Thyroid gland (tissue), 4 donors: ENCODE data around the gene RAD23B. TPM values are rescaled to one million over a fixed set of nuclear protein-coding genes. Genes with fewer than 3 reads are reported as not detected.
A peak's percentile ranks its signal among the peaks of the same experiment; 100 is the strongest.

Experiments used
- DNase-seq, 2 donors: peaks; one replicate each; pipeline ENCODE4 v3.0.0-alpha.2; 2019
- H3K27ac ChIP-seq, 3 donors: fragments of 200-600 bp; sonication (generic); 1 replicate in 2 of 3; 2 replicates in 1 of 3; pipeline ENCODE4 v1.5.1; 2016 to 2019; ENCODE audit warnings: mild to moderate bottlenecking in 1 of 3, moderate library complexity in 1 of 3
- H3K27me3 ChIP-seq: fragments of 200-600 bp; sonication (generic); one replicate; pipeline ENCODE4 v1.5.1; 2019
- H3K36me3 ChIP-seq, 2 donors: fragments of 200-600 bp; sonication (generic); one replicate each; pipeline ENCODE4 v1.5.1; 2016 to 2019
- H3K4me1 ChIP-seq, 2 donors: fragments of 200-600 bp; sonication (generic); one replicate each; pipeline ENCODE4 v1.5.1; 2017 to 2019
- H3K4me3 ChIP-seq, 3 donors: fragments of 200-600 bp; sonication (generic); replicated peaks in 1 of 3; 1 replicate in 2 of 3; 2 replicates in 1 of 3; pipeline ENCODE4 v1.5.1; 2016; ENCODE audit warnings: mild to moderate bottlenecking in 1 of 3
- H3K9me3 ChIP-seq: fragments of 200-600 bp; sonication (generic); one replicate; pipeline ENCODE4 v1.5.1; 2017
- CTCF ChIP-seq, 6 experiments: fragments of 200-600 bp in 3 of 6; fragments of 450-650 bp in 3 of 6; sonication (generic) in 3 of 6; IDR thresholded peaks; one replicate each; pipeline ENCODE4 v1.5.1; 2016 to 2019; ENCODE audit warnings: antibody characterized with exemption in 6 of 6, mild to moderate bottlenecking in 2 of 6, inconsistent platforms in 1 of 6, moderate library complexity in 1 of 6
- POLR2A ChIP-seq, 2 donors: fragments of 450-650 bp; IDR thresholded peaks; one replicate each; pipeline ENCODE4 v1.6.1; 2017; ENCODE audit warnings: antibody characterized with exemption in 2 of 2, mild to moderate bottlenecking in 2 of 2, moderate library complexity in 1 of 2
- WGBS, 2 donors: methylation state at CpG; one replicate each; pipeline ENCODE4 v1.1.5; 2017; 5-methylcytosine and 5-hydroxymethylcytosine counted together
- intact Hi-C: fragments of 100-400 bp; cut with DNase I; formaldehyde crosslinking; loops from one replicate; pipeline ENCODE4 v1.15.1; 2023
- total RNA-seq, 4 donors: library from RNA; depleted of rRNA; stranded (reverse); fragments of >200 nt; gene quantifications; one replicate each; pipeline ENCODE4 v1.2.3, GENCODE V29; 2016

The RAD23B gene
- total RNA-seq, 4 donors from 2014 or later = 68.6 to 85.7 (median 81.0) TPM

- Histone ChIP-seq H3K9me3 (no peaks in the 10 kb centered on the region), H3K27ac (no peak overlapping the region), H3K4me1 (no peaks in the 10 kb centered on the region), H3K36me3 (no peaks in the 10 kb centered on the region), H3K27me3 (no peaks in the 10 kb centered on the region), H3K4me3 (no peak overlapping the region)
- WGBS, 2 donors = 86 to 90% methylated on average over 1 to 2 of the region's 2 CpGs
- no peak for TF ChIP-seq CTCF (IDR thresholded peaks at IDR 0.05)
- TF ChIP-seq POLR2A (IDR thresholded peaks at IDR 0.05) = no peak
- intact Hi-C loops = no loop called here
- no peak for DNase-seq
Observed at GRCh38 chr9:107240260-107240659, 42.8 kb upstream of the RAD23B start.

- H3K4me1 ChIP-seq = no peaks in the 10 kb centered on the region
- WGBS, 2 donors = 88 to 90% methylated on average over 4 of the region's 4 CpGs
- H3K27me3 ChIP-seq = no peaks in the 10 kb centered on the region
- TF ChIP-seq POLR2A (IDR thresholded peaks at IDR 0.05) (no peak), CTCF (IDR thresholded peaks at IDR 0.05) (no peak)
- H3K4me3 ChIP-seq = no peak overlapping the region
- H3K27ac ChIP-seq = no peak overlapping the region
- H3K9me3 ChIP-seq = no peaks in the 10 kb centered on the region
- no peaks in the 10 kb centered on the region for H3K36me3 ChIP-seq
- no peak for DNase-seq
- intact Hi-C loops = no loop called here
Observed at GRCh38 chr9:107242073-107243030, 40.7 kb upstream of the RAD23B start.

GRCh38 chr9:107243742-107244141, 39.3 kb upstream of the RAD23B start:
- Histone ChIP-seq H3K27ac (no peak overlapping the region), H3K36me3 (no peaks in the 10 kb centered on the region), H3K27me3 (no peaks in the 10 kb centered on the region), H3K4me3 (no peak overlapping the region), H3K9me3 (no peaks in the 10 kb centered on the region), H3K4me1 (no peaks in the 10 kb centered on the region)
- no peak for DNase-seq
- WGBS, 2 donors = 65 to 74% methylated on average over 5 of the region's 5 CpGs
- TF ChIP-seq CTCF (IDR thresholded peaks at IDR 0.05) (no peak), POLR2A (IDR thresholded peaks at IDR 0.05) (no peak)
- intact Hi-C loops = no loop called here

GRCh38 chr9:107246259-107247254, 36.5 kb upstream of the RAD23B start:
- no peaks in the 10 kb centered on the region for H3K4me1 ChIP-seq
- no peaks in the 10 kb centered on the region for H3K36me3 ChIP-seq
- H3K27ac ChIP-seq = no peak overlapping the region
- no peaks in the 10 kb centered on the region for H3K9me3 ChIP-seq
- TF ChIP-seq CTCF (IDR thresholded peaks at IDR 0.05) = peak in 1 of 6 experiments; percentile 7
- TF ChIP-seq POLR2A (IDR thresholded peaks at IDR 0.05) = no peak
- H3K4me3 ChIP-seq = no peak overlapping the region
- WGBS, 2 donors = 88 to 95% methylated on average over 5 of the region's 5 CpGs
- intact Hi-C loops = no loop called here
- no peaks in the 10 kb centered on the region for H3K27me3 ChIP-seq
- DNase-seq = no peak
